Esophagus muscularis mucosa (tissue), 4 donors: ENCODE data around the gene MASP1.

ENCODE experiments used
- EP300 ChIP-seq: sonication (generic); formaldehyde crosslinking; IDR thresholded peaks from one replicate; pipeline ENCODE4 v1.6.1; 2017; ENCODE audit warnings: antibody characterized with exemption
- POLR2A ChIP-seq: fragments of 450-650 bp; IDR thresholded peaks from one replicate; pipeline ENCODE4 v1.6.1; 2017; ENCODE audit warnings: antibody characterized with exemption, moderate library complexity, mild to moderate bottlenecking, low read depth
- TF ChIP-seq, protein P1 (sequence below), 3 experiments: fragments of 200-600 bp in 2 of 3; fragments of 450-650 bp in 1 of 3; sonication (generic) in 2 of 3; IDR thresholded peaks; one replicate each; pipeline ENCODE4 v1.5.1; 2017 to 2019; ENCODE audit warnings: antibody characterized with exemption in 3 of 3, mild to moderate bottlenecking in 2 of 3, moderate library complexity in 1 of 3

GRCh38 chr3:187223799-187224198 is 67.7 kb downstream of the MASP1 start:
- TF ChIP-seq EP300 (no peak), POLR2A (no peak)
- TF ChIP-seq, protein P1, sequence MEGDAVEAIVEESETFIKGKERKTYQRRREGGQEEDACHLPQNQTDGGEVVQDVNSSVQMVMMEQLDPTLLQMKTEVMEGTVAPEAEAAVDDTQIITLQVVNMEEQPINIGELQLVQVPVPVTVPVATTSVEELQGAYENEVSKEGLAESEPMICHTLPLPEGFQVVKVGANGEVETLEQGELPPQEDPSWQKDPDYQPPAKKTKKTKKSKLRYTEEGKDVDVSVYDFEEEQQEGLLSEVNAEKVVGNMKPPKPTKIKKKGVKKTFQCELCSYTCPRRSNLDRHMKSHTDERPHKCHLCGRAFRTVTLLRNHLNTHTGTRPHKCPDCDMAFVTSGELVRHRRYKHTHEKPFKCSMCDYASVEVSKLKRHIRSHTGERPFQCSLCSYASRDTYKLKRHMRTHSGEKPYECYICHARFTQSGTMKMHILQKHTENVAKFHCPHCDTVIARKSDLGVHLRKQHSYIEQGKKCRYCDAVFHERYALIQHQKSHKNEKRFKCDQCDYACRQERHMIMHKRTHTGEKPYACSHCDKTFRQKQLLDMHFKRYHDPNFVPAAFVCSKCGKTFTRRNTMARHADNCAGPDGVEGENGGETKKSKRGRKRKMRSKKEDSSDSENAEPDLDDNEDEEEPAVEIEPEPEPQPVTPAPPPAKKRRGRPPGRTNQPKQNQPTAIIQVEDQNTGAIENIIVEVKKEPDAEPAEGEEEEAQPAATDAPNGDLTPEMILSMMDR (IDR thresholded peaks at IDR 0.05) = no peak
